ENCODE results near the gene CHST11.

DNA sequence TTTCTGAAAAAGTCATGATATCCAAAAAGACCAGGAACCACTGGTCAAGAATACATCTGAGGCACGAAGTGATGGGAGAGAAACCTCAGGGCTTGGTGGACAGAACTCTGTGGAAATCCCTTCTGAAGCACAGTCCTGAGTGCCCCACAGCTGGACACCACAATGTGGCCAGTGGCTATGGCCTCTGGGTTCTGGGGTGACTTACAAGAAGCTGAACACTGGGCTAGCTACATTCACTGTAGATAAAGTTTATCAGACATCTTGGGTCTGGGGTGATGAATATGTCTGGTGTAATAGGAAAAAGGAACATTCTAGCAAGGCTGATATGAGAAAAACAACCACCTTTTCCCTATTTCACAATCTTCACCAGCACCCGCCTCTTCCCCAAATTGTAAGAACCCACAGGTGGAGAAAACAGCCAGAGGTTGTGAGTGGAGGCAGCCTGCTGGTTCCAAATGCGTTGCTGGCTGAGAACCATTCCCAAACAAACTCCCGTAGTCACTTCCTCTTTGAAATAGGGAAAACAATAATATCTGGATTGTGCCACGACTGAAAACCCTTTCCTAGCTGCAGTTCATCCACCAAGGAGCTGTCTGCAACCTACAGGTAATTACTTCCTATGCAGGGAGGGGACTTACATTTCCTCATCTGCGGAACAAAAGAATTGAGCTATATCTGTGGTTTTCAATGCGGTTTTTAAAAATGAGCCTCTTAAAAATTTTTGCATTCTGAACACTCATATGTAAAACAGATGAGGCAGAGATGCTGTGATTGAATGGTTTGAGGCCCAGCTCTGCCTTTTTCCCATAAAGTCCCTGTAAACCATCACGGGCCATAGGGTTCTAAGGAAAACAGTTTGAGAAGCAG is 307.7 kb downstream of the CHST11 start:
- TF ChIP-seq, protein P1, sequence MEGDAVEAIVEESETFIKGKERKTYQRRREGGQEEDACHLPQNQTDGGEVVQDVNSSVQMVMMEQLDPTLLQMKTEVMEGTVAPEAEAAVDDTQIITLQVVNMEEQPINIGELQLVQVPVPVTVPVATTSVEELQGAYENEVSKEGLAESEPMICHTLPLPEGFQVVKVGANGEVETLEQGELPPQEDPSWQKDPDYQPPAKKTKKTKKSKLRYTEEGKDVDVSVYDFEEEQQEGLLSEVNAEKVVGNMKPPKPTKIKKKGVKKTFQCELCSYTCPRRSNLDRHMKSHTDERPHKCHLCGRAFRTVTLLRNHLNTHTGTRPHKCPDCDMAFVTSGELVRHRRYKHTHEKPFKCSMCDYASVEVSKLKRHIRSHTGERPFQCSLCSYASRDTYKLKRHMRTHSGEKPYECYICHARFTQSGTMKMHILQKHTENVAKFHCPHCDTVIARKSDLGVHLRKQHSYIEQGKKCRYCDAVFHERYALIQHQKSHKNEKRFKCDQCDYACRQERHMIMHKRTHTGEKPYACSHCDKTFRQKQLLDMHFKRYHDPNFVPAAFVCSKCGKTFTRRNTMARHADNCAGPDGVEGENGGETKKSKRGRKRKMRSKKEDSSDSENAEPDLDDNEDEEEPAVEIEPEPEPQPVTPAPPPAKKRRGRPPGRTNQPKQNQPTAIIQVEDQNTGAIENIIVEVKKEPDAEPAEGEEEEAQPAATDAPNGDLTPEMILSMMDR (IDR thresholded peaks at IDR 0.05; ENCODE audit: insufficient read depth, low read length, poor library complexity, severe bottlenecking), result no peak
- TF ChIP-seq EZH2phosphoT487 (conservative IDR thresholded peaks at IDR 0.05; ENCODE audit: low read length), result no peak
